RPMI8226 (cell line): Measurements from ENCODE around the gene STX8.
"Not testable (repeated sequence)": the region's sequence is repeated elsewhere in the genome, so short reads cannot be mapped to it uniquely, and the experiment has no call there.

ENCODE experiments used
- DNase-seq: peaks from one replicate; pipeline ENCODE4 v3.0.0-alpha.2; 2015

The STX8 gene

DNA sequence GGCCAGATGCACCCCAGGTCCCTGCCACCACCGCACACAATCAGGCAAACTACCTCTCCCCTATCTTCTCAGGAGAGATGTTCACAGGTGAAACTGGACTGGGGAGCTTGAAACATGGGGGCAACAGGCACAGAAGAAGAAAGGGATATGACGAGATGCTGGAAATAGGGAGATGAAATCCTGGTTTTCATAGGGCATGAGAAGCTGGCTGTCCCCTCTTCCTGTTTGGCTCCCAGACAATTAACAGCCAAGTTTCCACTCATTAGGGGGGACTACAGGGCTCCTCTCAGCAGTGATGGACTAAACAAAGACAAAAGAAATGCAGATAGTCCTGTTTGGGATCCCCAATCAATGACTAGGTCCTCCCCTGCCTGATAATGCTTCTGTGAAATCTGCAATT, 288.3 kb downstream of the STX8 start:
- no peak for DNase-seq

DNA sequence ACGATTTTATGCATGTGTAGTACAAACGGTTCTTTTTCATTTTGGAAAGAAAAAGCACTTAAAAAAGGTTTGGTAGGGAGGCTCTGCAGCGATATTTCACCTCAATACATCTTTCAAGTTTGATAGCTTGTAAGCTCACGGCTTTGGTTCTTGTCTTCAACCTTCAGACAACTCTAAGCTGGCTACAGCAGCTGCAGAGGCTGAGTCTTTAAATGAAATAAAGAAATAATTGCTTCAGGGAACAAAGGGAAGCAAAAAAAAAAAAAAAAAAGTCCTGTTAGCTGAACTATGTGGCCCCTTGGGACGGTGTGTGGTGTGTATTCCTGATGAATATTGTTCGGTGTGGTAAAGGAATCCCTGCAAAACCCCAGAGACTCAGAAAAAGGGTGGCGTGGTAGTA, 289.2 kb downstream of the STX8 start:
- DNase-seq: no peak

DNA sequence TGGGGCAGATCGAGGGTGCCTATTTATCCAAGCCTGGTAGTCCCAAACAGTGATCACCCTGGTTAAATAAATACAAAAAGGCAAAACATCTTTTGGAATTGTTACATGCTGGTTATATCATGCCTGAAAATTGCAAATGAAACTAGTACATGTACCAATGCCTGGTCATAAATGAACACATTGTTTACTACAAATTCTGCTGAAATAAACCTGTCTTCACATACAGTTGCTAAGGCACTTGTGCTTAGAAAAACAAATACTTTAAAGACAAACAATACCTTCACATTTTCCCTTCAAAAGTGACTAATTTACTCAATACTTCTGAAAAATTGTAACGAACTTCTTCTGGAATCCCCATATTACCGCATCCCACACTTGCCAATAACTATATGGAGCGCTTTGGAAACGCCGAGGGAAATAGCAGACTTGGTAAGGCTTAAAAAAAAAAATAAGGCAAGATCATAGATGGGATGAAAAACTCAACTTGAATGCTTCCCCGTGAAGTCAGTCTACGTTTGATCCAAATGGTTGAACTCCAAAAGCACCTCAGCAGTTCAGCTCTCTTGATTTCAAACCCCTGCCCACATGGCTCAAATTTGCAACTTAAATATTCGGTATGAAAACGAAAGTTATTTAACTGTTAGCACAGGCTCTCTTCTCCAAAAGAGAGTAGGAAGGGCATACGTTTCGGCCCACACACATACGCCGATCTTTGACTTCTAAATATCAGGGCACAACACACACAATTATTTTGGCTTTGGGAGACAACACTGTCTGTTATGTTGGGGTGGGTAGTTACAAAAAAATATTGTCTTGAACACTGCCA, 289.8 kb downstream of the STX8 start:
- no peak for DNase-seq

DNA sequence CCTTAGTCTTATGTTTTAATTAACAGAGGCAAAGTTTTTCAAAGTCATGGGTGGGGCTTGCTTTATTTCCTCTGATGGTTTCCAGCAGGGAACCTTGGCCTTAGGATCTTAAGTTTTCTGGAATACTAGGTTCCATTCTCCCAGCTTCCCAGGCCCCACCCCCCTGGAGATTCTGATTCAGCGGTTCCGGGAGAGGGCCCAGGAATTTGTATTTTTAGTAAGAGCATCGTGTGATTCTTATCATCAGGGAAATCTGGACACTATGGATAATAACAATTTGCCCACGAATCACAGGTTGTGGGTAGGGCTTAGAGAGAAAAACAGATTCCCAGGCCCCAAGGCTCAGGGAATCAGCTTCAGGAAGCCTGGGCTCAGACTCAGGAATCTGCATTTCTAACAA, 290.7 kb downstream of the STX8 start:
- no peak for DNase-seq

DNA sequence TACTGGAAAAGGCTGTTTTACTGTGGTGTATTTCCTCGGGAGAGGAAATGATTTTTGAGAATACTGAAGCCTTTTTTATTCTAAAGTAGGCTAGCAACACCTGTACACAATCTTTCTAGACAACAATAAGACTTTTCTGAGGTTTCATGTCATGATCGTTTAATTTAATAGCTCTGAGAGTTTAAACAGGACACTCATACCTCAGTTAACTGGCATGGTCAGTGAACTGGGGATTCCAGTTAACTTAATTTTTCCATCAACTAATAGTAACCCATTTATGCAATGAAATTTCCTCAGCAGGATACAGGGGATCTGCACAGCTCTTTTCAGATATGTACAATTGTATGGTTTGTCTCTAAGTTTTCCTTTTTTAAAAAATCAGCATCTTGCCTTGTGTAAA, 291.7 kb downstream of the STX8 start:
- DNase-seq: no peak

DNA sequence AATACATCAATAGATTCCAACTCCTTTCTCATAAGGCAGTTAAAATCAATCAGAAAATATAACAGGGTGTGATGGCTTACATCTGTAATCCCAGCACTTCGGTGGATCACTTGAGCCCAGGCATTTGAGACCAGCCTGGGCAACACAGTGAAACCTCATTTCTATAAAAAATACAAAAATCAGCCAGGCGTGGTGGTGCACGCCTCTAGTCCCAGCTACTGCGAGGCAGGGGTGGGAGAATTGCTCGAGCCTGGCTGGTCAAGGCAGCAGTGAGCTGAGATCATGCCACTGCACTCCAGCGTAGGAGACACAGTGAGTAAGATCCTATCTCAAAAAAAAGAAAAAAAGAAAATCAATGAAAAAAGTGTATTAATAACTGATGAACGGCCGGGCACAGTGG, 295.7 kb downstream of the STX8 start:
- no peak for DNase-seq

DNA sequence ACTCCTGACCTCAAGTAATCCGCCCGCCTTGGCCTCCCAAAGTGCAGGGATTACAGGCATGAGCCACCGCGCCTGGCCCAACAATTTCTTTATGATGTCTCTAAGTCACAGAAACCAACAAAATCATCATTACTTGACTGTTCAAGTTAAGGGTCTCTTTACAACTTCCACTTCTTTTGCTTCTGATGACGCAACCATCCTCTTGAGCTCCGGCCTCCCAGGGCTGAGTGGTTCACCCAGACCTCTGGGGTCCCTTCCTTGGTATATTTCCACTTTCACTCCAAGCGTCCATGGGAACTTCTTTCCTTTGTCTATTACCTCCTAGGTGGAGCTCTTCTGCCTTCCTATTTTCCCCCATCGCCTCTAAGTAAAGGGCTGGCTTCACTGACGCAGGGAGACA, 300.6 kb downstream of the STX8 start:
- no peak for DNase-seq

DNA sequence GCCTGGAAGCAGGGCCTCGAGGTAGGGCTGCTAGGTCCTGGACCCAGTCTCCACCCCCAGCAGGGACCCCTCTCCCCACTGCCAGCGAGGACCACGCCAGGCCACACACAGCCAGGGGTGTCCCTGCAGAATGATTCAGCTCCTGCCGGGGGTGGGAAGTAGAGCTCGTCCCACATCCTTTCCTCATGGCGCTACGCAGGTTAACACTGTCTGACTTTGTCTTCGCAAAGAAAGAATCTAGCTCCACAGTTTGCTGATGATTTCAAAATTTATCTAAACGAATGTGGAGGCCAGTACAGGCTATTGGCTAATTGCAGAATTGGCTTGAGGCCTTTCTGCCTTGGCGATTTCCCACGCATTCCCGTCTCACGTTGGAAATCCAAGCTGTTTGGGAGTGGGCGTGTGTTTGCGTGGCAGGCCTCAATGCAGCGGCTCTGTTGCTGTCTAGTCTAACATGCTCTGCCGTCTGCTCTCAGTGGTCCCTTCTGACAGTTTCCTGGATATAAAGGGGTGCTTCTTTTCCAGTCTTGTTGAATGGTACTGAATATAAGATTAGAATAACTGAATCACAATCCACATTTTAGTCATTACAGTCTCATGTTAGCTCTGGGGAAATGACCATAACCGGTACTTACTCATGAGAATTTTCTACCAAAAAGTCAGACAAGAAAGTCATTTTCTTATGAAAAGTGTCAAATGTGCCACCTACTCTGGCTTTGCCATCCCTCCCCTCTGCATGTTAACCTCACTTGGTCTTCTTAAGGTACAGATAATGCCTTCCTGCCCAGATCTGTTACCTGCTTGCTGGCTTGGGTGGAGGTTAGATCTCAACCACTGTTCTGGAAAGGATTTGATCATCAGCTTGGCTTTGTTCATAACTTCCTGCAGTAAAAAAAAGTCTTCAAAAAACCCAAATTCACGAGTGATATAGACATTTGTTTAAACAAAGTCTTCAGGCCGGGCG, 301.9 kb downstream of the STX8 start:
- DNase-seq: no peak

DNA sequence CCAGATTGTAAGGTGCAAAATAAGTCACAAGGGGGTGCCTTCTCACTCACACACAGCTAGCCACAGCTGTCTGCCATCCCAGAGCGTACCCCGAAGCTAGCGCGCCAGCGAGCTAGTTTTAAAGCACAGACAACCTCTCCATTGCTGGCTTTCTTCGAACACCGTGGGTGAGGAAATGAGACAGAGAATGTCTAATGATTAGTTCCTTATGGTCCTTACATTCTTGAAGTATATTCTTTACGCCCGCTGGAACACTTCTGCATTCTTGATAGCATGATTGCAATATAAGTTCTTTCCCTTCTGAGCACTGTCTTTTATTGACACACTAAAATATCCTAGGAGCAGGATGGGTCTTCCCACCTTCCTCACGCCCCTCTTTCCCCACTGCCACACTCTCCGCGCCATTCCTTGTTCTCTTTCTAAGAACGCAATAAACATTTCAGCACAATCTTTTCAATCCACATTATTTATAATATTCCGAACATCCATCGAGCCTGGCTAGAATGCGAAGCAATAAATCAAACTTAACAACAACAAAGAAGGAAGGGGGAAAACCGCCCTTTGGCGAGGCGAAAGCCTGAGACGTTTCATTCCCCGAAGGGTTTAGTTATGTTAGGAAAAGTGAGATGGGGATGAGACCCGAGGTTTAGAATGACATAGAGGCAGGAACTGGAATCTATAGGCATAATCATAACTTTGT, 303.0 kb downstream of the STX8 start:
- DNase-seq: no peak

DNA sequence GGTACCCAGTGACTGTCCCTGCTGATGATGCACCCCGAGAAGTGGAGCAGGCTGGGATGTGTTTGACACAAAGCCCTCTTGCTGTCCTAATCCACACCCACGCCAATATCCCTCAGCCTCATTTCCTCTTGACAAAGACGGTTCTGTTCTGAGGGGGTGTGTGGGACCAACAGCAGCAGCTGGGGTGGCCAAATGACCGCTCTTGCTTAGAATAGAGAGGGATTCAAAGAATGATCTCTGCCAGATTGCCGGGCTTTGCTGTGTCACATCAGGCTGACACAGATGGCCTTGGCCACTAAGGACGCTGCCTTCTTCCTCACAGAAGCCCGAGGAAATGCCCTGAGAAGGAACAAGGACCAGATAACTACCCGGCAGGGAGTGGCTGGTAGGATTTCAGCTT, 303.6 kb downstream of the STX8 start:
- DNase-seq: no peak

DNA sequence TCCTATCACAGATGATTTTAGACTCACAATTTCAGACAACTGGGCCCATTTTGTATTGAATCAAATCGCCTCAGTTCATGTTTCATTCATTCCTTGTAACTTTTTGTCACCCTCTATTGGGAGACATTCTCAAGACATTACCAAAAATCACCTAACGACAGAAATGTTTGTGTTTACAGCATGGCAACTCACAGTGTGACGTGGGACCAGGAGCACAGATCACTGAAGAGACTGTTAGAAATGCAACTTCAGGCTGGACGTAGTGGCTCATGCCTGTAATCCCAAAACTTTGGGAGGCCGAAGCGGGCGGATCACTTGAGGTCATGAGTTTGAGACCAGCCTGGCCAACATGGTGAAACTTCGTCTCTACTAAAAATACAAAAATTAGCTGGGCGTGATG, 304.7 kb downstream of the STX8 start:
- DNase-seq: no peak

DNA sequence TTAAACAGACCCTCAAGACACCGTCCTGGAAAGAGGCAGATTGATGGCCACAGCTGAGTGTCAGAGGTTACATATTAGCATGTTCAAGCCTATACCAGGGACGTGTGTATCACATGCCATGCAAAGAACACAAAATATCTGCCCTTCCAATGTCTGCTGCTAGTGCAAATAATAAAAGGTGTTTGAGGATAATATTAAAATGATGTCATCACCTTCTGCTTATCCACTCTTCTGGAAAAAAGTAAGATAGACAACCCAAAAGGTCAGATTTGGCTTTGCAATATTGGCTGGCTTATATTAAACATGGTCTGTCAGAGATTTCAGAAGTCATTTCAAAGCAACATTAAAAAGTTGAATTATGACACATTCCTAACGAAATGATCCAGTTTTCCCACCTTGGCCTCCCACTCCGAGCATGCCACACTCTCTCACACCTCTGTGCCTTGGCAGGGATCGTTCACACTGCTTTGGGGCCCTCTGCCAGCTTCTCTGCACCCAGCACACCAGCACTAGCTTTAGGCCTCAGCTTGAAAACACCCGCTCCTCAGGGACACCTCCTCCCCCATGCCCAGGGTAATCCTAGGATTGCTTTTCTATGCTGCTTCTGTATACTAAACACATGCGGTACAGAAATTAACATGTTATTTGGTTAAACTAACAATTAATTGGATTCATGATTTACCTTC, 306.1 kb downstream of the STX8 start:
- DNase-seq: no peak

DNA sequence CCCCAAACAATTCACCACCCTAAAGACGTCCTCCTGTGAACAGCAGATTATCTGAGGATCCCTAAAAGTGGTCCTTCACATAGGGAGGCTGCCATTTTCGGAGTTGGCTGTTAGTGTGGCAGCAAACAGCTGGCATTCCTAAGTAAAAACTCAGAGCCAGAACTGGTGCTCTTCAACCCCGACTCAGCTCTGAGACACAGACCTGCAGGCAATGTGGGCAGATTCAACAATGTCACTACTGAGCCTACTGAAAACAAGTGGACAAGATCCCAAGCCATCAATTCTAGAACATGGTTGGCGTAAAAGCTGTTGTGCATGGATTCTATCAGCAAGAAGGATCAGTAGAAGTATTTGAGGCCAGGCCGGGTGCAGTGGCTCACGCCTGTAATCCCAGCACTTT, 307.1 kb downstream of the STX8 start:
- DNase-seq: no peak

DNA sequence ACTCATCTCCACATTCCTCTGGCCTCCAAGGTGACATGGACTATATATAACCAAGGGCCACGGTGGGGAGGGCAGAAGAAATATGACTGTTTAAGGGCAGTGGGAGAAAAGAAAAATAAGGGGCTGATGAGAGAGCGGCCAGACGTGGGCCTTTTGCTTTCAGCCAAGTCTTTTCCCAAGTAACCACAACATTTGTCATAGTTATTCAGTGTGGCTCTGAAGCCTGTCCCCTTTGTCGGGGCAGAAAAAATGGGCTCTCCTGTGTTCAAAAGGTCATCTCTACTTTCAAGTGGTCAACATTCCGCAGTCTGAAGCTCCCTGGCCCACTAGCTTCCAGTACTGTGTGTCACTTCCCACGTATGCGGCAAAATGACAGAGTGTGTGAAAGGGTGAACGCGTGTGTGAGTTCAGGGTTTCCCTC, 308.9 kb downstream of the STX8 start:
- no peak for DNase-seq

DNA sequence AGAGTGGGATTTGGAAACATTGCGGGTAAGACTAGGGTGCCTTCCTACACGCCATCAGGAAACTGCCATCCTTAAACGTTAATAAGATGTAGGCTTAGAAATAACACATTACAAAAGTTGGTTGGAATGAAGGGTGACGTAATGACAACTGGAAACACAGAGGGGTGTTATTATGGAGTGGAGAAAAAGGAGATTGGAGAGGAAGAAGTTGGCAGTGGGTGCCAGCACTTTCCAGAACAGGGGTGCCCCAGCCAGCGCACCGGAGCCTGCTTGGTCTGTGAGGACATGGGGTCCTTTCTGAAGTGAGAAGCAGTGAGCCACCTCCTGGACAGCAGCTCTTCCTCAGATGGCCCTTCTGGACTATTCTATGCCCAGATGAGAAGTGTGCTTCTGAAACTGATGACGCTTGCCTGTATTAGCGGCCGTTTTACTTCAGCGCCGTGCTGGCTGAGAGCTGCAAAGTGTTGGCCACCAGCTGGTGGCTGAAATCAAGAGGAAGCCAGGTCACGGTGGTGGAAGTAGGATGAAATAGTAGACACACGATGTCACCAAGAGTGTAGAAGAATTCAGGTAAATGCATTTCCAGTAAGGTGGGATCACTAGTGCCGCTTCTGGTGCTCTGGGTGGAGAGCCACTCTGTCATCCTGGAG, 309.5 kb downstream of the STX8 start:
- DNase-seq: no peak

DNA sequence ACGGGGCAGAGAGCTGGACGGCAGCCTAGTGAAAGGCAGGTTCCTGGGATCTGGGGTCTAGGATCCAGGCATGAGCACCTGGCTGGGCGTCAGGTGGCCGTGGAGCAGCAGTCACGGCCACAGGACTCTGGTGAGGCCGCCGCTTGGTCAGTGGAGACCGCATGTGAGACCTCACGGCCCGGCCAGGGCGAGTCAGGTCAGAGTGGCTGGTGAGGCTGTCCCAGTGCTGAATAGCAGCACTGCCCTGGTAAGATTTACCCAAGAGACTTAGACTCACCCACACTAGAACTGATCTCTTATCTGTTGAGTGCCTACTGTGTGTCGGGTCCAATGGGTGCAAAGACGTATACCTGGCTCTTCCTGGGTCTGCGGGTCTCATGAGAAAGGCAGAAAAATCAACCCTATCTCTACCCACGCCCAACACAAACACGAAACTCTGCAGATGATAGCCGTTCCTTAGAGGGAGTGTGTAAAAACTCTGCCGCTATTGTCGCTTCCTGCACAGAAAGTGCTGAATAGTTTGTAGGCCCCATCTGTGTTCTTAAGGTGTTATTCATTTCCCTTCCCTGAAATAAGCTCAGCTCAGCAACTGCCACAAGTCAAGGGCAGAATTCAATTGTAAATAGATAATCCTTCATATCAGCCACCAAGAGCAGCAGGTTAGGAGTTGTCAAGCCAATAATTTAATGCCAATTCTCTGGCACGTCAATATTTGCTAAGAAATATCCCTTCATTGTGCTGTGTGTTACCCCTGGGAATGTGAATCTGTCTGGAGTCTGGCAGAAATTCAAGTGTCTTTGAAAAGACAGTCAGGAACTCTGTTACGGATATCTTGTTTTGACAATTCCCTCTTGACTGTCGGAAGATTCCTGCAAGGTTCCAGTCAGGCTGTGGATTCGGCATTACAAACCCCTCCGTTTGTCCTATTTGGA, 314.3 kb downstream of the STX8 start:
- no peak for DNase-seq

DNA sequence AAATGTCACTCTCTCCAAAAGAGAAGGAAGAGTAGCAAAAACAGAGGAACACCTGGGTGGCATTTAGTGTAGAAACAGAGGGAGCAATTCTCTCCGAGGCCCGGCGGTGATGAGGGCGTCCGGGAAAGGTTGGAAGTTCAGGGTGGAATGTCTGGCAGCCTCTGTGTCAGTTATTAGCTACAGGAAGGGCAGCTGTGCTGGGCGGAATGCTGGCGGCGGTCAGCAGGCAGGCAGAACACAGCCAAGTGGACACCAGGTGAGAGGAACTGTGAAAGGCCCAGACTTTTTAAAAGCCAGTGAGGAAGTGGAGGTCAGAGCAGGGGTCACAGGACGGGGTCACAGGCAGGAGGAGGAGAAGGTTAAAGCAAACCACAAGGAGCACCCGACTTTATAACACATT, 316.2 kb downstream of the STX8 start:
- DNase-seq: no peak

DNA sequence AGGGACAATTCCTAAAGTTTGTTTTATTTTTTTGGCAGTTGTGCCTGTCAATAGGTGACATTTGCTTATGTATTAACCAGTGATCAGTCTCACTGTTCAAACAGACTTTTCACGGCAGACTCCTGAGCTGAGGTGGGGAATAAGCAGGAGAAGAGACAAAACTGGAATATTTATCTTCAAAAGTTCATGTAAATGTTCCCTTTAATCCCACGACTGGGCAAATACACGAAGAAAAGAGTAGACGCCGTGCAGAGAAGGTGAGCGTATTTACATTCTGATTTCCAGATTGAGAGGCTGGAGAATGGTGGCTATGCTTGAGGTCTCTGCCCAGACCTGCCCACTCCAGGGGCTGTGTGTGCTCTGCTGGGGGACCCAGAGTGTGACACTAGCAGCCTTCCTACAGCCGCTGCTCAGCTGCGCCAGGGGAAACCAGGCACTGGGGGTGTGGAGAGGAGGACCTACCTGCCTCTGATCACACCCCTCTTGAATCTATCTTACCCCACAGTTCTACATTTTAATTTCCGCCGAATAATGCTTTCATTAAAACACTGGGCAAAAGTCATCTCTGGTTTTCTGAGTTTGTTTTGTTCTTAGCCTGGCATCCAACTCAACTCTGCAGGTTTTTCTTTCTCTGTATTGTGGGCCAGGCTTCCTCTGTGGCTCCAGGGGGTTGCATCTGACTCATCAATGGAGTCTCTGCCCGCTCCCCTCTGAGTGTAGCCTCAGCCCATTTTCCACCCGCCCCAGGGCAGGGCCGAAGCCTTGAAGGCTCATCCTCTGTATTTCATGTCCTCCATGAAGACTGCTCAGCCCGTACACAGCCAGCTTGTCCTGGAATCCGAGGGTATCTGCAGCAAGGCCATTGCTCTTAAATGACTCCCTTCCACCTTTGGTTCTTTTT, 317.3 kb downstream of the STX8 start:
- no peak for DNase-seq

DNA sequence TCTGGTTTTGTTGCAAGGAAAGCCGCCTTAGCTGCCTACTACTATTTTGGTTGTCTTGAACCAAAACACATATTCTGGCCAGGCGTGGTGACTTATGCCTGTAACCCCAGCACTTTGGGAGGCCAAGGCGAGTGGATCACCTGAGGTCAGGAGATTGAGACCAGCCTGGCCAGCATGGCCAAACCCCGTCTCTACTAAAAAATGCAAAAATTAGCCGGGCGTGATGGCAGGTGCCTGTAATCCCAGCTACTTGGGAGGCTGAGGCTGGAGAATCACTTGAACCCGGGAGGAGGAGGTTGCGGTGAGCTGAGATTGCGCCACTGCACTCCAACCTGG, 318.0 kb downstream of the STX8 start:
- not testable (repeated sequence) for DNase-seq
